B cell (primary cell): ENCODE data around the gene RCC1. TPM values are rescaled to one million over a fixed set of nuclear protein-coding genes. Genes with fewer than 3 reads are reported as not detected.

Experiments used
- ATAC-seq: fragments of 200-7000 bp; cut with Tn5 transposase; one replicate; pipeline ENCODE4 v1.10.0; 2021; ENCODE audit warnings: low read depth, mild to moderate bottlenecking, moderate number of reproducible peaks, moderate library complexity
- CTCF ChIA-PET: fragments of 350-600 bp; sonication (Branson Sonifier 250); formaldehyde crosslinking; loops from one replicate; lab custom pipeline; 2021; ENCODE audit warnings: antibody characterized with exemption, inconsistent platforms; lab: Charles Lee
- POLR2A ChIA-PET: fragments of 350-600 bp; sonication (Branson Sonifier 250); formaldehyde crosslinking; loops from one replicate; lab custom pipeline; 2021; ENCODE audit warnings: antibody characterized with exemption; lab: Charles Lee
- DNase-seq: peaks from one replicate; pipeline ENCODE4 v3.0.0; 2013
- H2AFZ ChIP-seq: 2 replicates; pipeline ENCODE4 v1.6.1; 2012; ENCODE audit warnings: mild to moderate bottlenecking, low read depth, low read length; ENCODE audit not compliant: insufficient read depth, poor library complexity, severe bottlenecking
- H3K27ac ChIP-seq, 2 donors: 1 replicate in 1 of 2; 2 replicates in 1 of 2; pipeline ENCODE4 v1.5.1; 2012 to 2013; ENCODE audit warnings: low read length in 2 of 2, mild to moderate bottlenecking in 2 of 2, moderate library complexity in 1 of 2
- H3K27me3 ChIP-seq, 4 experiments: fragments of 200-600 bp in 1 of 4; sonication (generic) in 1 of 4; replicated peaks in 1 of 4; 1 replicate in 2 of 4; 2 replicates in 2 of 4; pipeline versions ENCODE4 v1.6.1 to v1.7.0; 2013 to 2016; ENCODE audit warnings: low read length in 3 of 4, mild to moderate bottlenecking in 2 of 4, mixed read lengths in 1 of 4, moderate library complexity in 1 of 4; ENCODE audit not compliant: insufficient read depth in 4 of 4, control insufficient read depth in 3 of 4; ENCODE audit errors: control extremely low read depth in 1 of 4
- H3K36me3 ChIP-seq, 2 experiments: replicated peaks in 1 of 2; 1 replicate in 1 of 2; 2 replicates in 1 of 2; pipeline versions ENCODE4 v1.6.1 to v1.7.1; 2013; ENCODE audit warnings: low read length in 1 of 2; ENCODE audit not compliant: insufficient read depth in 2 of 2, control insufficient read depth in 1 of 2; ENCODE audit errors: control extremely low read depth in 1 of 2, extremely low read depth in 1 of 2
- H3K4me1 ChIP-seq, 2 donors: fragments of 200-600 bp in 1 of 2; sonication (generic) in 1 of 2; 1 replicate in 1 of 2; 2 replicates in 1 of 2; pipeline versions ENCODE4 v1.5.1 to v1.6.1; 2013 to 2017; ENCODE audit warnings: low read length in 2 of 2; ENCODE audit not compliant: control insufficient read depth in 2 of 2, insufficient read depth in 2 of 2
- H3K4me2 ChIP-seq: replicated peaks from 2 replicates; pipeline ENCODE3; 2012; ENCODE audit warnings: mild to moderate bottlenecking, low read depth, low read length; ENCODE audit not compliant: poor library complexity, severe bottlenecking
- H3K4me3 ChIP-seq, 5 experiments: fragments of 200-600 bp in 1 of 5; sonication (generic) in 1 of 5; 1 replicate in 3 of 5; 2 replicates in 2 of 5; pipeline versions ENCODE4 v1.5.1 to v1.7.0; 2011 to 2016; ENCODE audit warnings: low read length in 4 of 5, mild to moderate bottlenecking in 4 of 5, low read depth in 2 of 5, control low read depth in 1 of 5, moderate library complexity in 1 of 5; ENCODE audit not compliant: insufficient read depth in 1 of 5; ENCODE audit errors: control extremely low read depth in 1 of 5, extremely low read depth in 1 of 5
- H3K79me2 ChIP-seq: fragments of 200-600 bp; sonication (generic); one replicate; pipeline ENCODE4 v1.6.0; 2016; ENCODE audit warnings: low read length; ENCODE audit not compliant: control insufficient read depth, insufficient read depth
- H3K9ac ChIP-seq: fragments of 200-600 bp; sonication (generic); 2 replicates; pipeline ENCODE4 v1.6.1; 2017; ENCODE audit warnings: mild to moderate bottlenecking, low read length, moderate library complexity
- H3K9me3 ChIP-seq, 3 donors: one replicate each; pipeline versions ENCODE4 v1.6.1 to v1.7.1; 2013; ENCODE audit warnings: low read length in 2 of 3; ENCODE audit not compliant: control insufficient read depth in 2 of 3, insufficient read depth in 1 of 3; ENCODE audit errors: control extremely low read depth in 1 of 3
- H4K20me1 ChIP-seq: 2 replicates; pipeline ENCODE4 v1.6.0; 2012; ENCODE audit warnings: mild to moderate bottlenecking, low read length; ENCODE audit not compliant: insufficient read depth, control insufficient read depth, poor library complexity, severe bottlenecking
- H3K27ac Mint-ChIP-seq: one replicate; pipeline ENCODE4 v1.8.0; 2021; ENCODE audit warnings: mixed read lengths
- H3K27me3 Mint-ChIP-seq: one replicate; pipeline ENCODE4 v1.8.0; 2021; ENCODE audit warnings: mixed read lengths
- H3K4me1 Mint-ChIP-seq: one replicate; pipeline ENCODE4 v1.8.0; 2021; ENCODE audit warnings: mixed read lengths
- H3K4me3 Mint-ChIP-seq: one replicate; pipeline ENCODE4 v1.8.0; 2021; ENCODE audit warnings: mixed read lengths
- H3K9me3 Mint-ChIP-seq: one replicate; pipeline ENCODE4 v1.8.0; 2022; ENCODE audit warnings: mixed read lengths; ENCODE audit not compliant: insufficient read depth
- CTCF ChIP-seq: fragments of 200-600 bp; IDR thresholded peaks from one replicate; pipeline ENCODE4 v1.8.0; 2022; ENCODE audit warnings: antibody characterized with exemption, mild to moderate bottlenecking
- EZH2 ChIP-seq: IDR thresholded peaks from 2 replicates; pipeline ENCODE4 v1.6.1; 2012; ENCODE audit warnings: borderline replicate concordance, low read depth, mild to moderate bottlenecking, moderate library complexity, low read length; ENCODE audit not compliant: insufficient read depth, poor library complexity, severe bottlenecking
- WGBS: methylation state at CpG from one replicate; pipeline ENCODE4 v1.1.5; 2013; ENCODE audit warnings: missing lambda C conversion rate; ENCODE audit not compliant: insufficient coverage; 5-methylcytosine and 5-hydroxymethylcytosine counted together
- intact Hi-C: fragments of 100-400 bp; cut with micrococcal nuclease; formaldehyde crosslinking; loops from one replicate; pipeline ENCODE4 v1.10.0; 2022
- polyA plus RNA-seq: library from polyadenylated mRNA; depleted of rRNA; stranded (reverse); fragments of >200 nt; gene quantifications from 2 replicates; pipeline ENCODE4 v1.2.3, GENCODE V29; 2012
- total RNA-seq, 2 donors: library from RNA; stranded (reverse); fragments of 120-200 nt in 1 of 2; gene quantifications; 1 replicate in 1 of 2; 2 replicates in 1 of 2; pipeline versions ENCODE4 v1.2.3 to v1.2.4, GENCODE V29; 2013 to 2022

Gene RCC1
- total and polyA plus RNA-seq, 2 donors (not counting 1 experiment from before 2014, with no cell fraction given), result 9.7 to 17.5 TPM

- TF ChIP-seq CTCF, result no peak
- TF ChIP-seq EZH2, result no peak
- no peaks in the 10 kb centered on the region for H3K27me3 ChIP-seq
- peaks cover 37% of the 10 kb centered on the region for H3K4me1 Mint-ChIP-seq
- ChIA-PET POLR2A (interaction anchor here (0.7 to 4.1 kb wide), 7 partner anchors 26 to 304 kb away, joined by 3 to 25 read pairs (median 6); partner anchors contain the start of genes GMEB1, TAF12 and TRNAU1AP), CTCF (interaction anchor here (0.6 to 2.9 kb wide), 6 partner anchors 24 to 455 kb away, joined by 3 to 13 read pairs (median 4); partner anchors contain the start of gene TAF12)
- DNase-seq, result no peak
- H3K4me2 ChIP-seq, result peak overlapping the region; percentile 97
- no peak overlapping the region for H3K9ac ChIP-seq
- no peaks in the 10 kb centered on the region for H3K9me3 ChIP-seq
- WGBS, result 80% methylated on average over 1 of the region's 1 CpG
- no peaks in the 10 kb centered on the region for H3K27me3 Mint-ChIP-seq
- peaks cover 40% of the 10 kb centered on the region for H4K20me1 ChIP-seq
- ATAC-seq, result no peak
- no peaks in the 10 kb centered on the region for H3K9me3 Mint-ChIP-seq
- peaks cover 15 to 31% of the 10 kb centered on the region in 2 donors for H3K4me1 ChIP-seq
- H3K27ac ChIP-seq, result peak overlapping the region in 1 of 2 donors; percentile 82
- H3K27ac Mint-ChIP-seq, result peak overlapping the region; percentile 32
- peak overlapping the region; percentile 96 for H3K4me3 Mint-ChIP-seq
- intact Hi-C loops, result no loop called here
- peaks cover 29% of the 10 kb centered on the region for H3K79me2 ChIP-seq
- H3K36me3 ChIP-seq, result peaks cover 16 to 43% of the 10 kb centered on the region in 2 experiments
- no peak overlapping the region for H3K4me3 ChIP-seq
- no peak overlapping the region for H2AFZ ChIP-seq
These were observed 73.6 kb downstream of the RCC1 start for GRCh38 chr1:28579401-28579800.
